Measurements from ENCODE around the gene DMBX1.

The DMBX1 gene

DNA sequence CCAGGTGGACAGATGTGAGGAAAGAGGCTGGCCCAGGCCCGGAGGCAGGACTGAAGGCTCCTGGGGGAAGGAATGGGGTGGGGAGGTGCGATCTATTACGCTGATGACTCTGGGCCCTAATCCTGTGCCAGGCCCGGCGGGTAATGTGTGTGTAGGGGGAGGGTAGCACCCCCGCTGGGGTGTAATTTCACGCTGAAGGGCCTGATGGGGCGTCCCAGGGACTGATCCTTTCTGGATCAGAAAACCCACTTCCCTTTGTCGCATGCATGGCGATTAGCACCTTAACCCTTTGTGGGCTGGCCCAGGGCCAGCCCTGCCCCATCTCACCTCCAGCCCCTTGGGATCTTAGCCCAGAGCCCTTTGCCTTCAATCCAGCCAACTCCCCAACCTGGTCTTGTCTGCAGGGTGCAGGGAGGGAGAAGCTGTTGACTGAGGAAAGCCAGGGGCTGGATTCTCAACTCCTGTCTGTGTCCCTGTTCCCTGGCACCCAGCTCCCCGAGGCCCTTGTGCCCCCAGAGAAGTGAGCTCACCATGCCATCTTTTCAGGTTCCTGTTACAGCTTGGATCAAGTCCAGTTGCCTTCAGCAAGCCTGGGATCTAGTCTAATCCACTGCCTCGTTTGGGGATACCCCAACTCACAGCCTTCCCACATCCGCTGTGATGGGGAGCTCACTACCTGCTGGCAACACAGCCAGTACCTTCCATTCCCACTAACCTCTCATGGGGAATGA, 35.8 kb downstream of the DMBX1 start:
- FAIRE-seq (no peak), DNase-seq (ENCODE audit: low spot score) (no peak)

DNA sequence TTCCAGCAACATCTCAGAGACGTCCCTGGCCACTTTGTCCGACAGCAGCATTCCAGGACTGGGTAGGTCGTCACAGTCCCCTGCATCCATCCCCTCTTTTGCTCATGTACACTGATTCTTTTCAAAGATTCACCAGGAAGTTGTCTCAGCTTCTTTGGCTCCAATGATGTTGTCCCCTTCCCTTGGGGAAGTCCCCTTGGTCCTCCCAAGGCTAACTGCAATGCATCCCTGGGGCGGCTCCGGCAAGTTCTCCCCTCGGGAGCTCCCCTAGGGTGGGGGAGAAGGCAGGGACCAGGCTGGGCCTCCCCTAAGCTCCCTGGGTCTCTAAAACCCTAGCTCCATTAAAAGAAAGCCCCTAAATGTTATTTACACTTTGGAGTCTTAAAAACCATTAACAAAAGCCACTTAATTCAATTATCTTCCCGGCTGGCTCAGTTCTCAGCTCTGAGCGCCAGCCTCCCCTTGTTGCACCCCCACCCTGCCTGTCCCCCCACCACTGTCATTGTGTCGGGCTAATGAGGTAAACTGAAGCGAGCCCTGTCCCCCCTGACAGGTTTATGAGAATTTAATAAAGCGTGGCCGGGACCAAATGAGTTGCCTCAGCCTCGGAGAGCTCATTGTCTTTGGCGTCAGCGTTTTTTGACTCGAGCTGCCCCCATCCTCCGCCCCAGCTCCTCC, 36.5 kb downstream of the DMBX1 start:
- DNase-seq (ENCODE audit: low spot score): no peak
- no peak for FAIRE-seq

DNA sequence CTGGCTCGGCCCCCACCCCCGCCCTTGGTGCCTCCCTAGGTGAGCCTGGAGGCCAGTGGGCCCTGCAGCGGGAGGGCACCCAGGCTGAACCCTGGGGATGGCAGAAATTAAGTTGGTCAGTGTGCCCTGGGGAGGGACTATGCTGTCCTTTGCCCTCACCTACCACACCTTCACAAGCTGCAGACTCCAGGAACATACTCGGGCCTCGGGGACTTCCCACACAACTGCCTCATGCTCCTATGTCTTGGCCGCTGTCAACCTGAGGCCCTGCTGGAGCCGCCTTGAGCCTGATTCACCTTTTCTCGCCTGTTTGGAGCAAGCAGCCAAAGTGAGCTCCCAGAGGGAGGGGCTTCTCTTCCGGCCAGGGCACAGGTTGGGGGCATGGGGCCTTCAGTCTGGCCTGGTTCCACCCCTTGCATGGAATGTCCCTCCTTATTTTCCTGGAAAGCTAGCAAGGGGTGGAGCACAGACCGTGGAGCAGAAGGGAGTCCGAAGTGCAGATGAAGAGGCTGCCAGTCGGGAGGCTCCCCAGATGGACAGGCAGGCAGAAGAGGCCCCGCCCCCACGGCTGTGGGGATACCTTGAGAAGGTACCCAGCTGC, 37.2 kb downstream of the DMBX1 start:
- DNase-seq (ENCODE audit: low spot score) (no peak), FAIRE-seq (no peak)

DNA sequence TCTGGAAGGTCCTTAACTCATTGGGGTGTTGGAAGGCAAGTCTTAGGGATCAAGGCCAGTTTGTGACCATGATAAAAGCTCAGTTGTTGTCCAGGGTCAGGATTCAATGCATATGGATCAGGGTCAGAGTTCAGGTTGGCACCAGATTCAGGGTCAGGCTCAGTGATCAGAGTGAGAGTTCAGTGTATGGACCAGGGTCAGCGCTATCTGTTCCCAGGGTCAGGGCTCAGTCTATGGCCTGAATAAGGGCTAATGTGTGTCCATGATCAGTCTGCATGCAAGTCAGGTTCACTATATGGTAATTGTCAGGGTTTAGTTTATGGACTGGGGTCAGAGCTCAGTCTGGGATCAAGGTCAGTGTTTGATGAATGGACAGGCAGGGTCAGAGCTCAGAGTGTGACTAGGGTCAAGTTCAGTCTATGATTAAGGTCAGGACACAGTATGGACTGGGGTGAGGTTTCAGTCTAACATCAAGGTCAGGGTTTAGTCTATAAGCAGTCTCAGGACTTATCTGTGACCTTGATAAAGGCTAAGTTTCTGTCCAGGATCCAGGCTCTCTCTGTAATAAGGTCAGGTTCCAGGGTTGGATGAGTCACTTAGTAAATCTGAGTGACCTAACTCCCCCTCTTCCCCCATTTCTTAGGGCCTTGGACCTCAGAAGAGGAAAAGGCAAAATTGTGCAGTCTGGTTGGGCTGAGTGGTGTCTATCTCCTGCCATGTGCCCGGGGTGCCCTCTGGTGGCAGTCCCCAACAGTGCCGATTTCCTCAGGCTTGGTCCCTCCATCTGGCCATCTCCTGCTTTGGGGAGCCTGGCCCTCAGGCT, 38.0 kb downstream of the DMBX1 start:
- no peak for FAIRE-seq
- peak; percentile 57 for DNase-seq (ENCODE audit: low spot score)

DNA sequence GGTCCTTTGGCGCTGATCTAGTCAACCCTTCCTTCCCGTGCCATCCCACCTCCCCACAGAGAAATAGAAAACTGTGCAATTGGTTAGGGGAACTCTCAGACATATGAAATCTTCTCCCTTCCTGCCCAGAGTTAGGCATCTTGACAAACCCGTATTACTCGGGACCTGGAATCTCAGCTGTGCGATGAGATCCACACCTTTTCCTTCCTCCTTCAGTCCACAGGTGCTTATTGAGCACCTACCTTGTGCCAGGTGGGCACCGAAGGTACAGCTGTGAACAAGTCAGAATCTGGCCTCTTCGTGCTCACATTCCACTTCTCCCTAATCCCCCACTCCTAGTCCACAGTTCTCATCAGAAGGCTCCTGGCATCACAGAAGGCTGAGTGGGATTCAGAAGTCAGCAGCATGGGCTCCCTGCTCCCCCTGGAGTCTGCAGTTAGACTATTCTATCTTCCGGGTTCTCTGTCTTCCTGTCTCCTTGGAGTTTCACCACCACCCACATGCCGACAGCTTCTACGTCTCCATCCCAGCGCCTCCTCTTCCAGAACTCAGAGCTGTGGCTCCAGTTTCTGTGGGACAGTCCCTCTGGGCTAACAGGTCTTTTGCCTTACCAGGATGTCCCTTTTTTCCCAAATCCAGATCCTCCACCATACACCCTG, 38.8 kb downstream of the DMBX1 start:
- DNase-seq (ENCODE audit: low spot score) (no peak), FAIRE-seq (no peak)

DNA sequence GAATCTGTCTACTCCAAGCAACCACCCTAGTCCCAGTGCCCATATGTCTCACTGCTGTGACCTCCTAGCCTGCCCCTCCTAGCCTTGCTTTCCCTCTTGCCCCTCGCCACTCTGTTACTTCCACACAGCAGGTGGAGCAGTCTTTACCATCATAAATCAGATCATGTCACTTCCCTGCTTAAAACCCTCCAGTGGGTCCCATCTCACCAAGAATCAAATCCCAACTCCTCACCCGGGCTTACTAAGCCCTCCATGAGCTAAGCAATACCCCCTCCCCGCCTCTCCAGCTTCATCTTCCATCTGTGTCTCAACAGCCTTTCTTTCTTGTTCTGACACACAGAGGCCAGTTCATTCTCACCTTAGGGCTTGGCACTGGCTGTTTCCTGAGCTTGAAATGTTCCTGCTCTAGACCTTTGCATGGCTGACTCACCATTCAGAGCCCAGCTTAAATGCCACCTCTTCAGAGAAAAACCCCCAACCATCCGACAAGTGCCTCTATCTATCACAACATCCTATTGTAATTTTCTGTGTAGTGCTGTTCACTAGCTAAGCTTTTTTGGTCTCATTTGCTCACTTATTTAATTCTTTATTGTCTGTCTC, 39.5 kb downstream of the DMBX1 start:
- DNase-seq (ENCODE audit: low spot score): no peak

DNA sequence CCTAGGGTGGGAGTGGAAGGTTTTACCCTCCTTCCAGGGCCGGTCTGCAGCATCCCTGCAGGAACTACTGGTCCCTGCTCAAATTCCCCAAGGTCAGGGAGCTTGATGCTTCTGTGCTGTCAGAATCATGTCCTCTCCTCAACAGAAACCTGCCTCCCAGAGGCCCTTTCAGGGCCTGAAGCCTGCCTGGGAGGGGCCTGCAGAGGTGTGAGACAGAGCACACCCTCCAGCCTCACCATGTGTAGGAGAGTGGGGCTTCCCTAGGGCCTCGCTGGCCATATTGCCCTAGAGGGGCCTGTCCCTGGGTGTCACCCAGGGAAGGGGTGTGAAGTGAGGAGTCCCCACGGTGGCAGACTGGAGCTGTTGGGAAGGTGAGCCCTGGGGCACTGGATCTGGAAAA, 40.7 kb downstream of the DMBX1 start:
- DNase-seq (ENCODE audit: low spot score): no peak
- FAIRE-seq: no peak

More for the DNA sequence above, 39.5 kb downstream of the DMBX1 start:
- FAIRE-seq: no peak

DNA sequence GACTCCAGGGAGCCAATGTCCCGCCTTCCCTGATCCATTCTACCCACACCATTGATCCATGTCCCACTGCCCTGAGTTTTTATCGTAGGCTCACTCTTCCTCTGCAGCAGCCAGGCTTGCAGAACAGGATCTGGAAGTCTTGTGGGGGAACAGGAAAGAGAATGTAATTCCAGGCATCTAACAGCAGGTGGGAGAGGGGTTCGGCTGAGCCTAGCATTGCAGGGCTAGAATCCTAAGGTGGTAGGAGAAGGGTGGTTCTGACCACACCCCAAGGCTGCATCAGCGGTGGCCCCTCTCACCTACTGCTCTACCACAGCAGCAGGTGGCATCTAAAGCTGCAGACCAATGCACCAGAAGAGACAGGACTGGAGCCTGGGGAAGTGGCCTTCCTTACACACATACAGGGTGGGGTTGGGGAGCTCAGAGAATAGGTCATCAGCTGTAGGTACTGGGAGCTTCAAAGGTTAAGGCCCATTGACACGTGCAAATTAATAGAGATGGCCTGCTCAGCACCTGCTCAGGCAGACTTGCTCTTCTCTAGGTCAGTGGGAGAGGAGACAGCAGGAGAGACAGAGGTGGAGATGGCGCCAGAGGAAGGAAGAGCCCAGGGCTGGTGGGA, 41.3 kb downstream of the DMBX1 start:
- FAIRE-seq: no peak
- DNase-seq (ENCODE audit: low spot score): no peak

DNA sequence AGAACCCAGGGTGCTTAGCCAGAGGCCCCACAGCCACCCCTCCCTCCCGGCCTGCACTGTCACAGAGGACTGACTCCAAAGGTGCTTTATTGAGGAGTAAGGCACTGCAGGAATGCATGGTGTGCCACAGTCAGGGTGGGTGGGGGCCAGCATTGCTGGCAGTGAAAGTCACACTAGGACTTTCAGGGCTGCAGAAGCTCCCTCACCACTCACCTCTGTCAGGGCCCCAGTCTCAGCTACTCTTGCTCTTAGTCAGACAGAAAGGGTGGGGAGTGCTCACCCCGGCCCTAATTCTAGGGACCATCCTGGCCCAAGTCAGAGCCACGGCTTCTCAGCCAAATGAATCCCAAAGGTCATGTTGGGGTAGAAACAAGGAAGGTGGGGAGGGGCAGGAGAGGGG, 42.5 kb downstream of the DMBX1 start:
- DNase-seq (ENCODE audit: low spot score): no peak
- no peak for FAIRE-seq

DNA sequence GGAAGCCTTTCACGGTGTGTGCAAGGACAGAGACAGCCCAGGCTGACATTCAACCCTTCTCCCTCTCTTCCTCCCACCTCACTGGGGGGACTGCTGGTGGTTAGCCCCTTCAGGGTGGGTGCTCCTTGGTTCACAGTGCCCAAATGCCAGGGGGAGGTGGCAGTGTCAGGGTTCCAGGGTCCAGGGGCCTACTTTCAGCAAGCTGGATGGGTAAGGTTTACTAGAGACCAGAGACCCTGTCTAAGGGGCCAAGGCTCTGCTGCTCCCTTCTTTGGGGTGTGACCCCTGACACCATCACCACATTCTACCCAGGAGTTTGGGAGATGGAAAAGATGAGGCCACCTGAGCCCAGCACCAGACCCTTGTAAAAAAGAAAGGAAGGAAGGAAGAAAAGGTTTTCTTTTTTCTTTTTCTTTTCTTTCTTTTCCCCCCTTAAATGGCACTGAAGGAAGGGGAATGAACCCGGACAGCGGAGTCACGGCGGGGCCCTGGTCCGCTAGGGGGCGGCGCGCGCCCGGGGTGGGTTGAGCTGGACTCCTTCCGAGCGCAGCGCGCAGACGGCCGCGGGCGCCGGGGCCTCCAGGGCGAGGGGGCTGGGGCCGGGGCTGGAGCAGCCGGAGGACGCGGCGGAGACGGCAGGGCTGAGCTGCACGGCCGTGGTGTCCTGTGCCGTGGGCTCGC, 43.0 kb downstream of the DMBX1 start:
- FAIRE-seq (no peak), DNase-seq (ENCODE audit: low spot score) (no peak)

DNA sequence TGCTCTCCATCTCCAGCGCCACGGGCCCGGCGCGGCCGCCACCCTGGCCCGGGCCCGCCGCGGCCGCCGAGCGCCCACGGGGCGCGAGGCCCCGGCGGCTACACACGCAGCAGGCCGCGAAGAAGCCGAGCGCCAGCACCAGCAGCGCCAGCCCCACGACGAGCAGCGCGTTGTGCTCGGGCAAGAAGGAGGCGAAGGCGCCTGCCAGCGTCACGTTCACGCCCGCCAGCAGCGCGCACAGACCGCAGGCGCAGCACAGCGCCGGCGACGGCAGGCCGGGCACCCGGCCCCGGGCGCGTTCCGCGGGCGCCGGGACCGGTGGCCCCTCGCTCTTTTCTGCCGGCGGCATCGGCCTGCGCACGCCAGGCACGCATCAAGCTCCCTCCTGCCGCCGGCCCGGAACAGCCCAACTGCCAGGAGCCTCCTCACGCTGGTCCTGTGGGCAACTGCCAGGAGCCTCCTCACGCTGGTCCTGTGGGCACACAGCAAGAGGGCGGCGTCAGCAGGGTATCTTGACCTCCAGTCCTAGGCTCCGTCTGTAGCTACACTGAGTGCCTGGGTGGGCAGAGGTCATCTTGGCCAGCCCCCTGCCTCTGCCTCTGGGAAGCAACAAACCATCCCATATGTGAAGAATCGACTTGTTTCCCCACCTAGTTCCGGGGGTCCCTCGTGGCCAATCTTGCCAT, 43.7 kb downstream of the DMBX1 start:
- DNase-seq (ENCODE audit: low spot score) (no peak), FAIRE-seq (no peak)

DNA sequence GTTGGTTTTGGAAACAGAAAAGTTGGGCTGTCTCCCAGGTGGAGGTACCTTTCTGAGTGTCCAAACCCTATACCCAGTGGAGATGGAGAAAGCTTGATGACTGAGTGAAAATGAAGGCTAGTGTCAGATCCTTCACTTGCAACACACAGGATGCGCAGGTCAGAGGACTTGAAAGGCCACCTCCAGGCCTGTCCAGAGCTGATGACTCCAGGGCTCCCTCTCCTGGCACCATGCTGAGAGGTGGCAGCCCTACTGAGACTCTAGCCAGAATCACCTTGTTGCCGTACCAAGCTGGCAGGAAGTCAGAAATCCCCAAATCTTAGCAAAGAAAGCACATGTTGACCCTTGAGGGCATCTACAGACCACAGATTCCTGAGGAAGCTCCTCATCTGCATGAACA, 45.4 kb downstream of the DMBX1 start:
- FAIRE-seq (no peak), DNase-seq (ENCODE audit: low spot score) (peak; percentile 23)

DNA sequence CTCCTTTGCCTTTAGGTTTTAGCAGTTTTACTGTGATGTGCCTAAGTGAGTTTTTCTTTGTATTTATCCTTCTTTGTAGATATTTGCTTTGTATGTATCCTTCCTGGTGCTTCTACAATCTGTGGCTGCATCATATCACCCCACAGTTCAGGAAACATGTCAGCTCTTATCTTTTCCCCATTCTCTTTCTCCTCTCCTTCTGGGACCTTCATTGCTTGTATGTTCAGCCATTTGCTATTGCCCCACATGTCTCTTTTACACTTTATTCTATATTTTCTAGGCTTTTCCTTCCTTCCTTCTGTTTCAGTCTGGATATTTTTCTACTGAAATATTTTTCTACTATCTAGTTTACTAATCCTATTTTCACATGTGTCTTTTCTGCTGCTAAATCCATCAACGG, 46.9 kb downstream of the DMBX1 start:
- no peak for DNase-seq (ENCODE audit: low spot score)
- no peak for FAIRE-seq

DNA sequence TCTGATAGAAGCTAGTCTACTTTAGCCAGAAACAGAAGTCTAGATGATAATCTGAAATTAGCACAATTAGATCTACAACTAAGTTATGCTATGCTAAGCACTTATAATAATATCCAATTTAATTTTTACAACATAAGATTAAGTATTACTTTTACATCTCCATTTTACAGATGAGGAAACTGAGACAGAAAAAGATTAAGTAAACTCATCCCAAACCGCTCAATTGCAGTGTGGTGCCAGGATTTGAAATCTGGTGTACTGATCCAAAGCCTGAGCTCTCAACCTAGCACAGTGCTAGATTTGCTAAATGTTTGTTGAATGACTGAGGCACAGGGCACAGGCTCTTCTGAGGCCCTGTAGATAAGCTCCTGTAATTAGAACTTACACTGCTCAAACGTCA, 48.0 kb downstream of the DMBX1 start:
- DNase-seq (ENCODE audit: low spot score) (no peak), FAIRE-seq (no peak)

DNA sequence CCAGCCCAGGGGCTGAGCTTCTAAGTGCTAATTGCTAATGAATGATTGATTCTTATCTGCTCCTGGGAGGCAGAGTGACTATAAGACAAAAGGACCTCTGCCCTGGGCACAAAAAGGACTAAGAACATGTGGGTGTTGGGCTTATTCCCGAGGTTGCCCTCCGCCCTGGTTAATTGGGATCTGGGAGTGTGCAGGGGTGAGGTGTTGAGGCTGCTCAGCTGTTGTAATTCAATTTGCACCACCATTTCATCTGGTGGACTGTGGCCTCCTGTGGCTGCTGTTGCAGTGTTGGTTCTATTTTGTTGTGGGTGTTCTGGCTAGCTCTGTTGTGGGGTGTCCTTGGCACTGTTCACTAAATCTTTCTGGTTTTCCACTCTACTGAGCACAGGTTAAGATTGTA, 48.5 kb downstream of the DMBX1 start:
- DNase-seq (ENCODE audit: low spot score) (no peak), FAIRE-seq (no peak)

Data from RCC 7860 (cell line).